WTC11 (cell line): ENCODE data around the gene FABP3. TPM values are rescaled to one million over a fixed set of nuclear protein-coding genes. Genes with fewer than 3 reads are reported as not detected.
A peak's percentile ranks its signal among the peaks of the same experiment; 100 is the strongest.

Experiments
- ATAC-seq: fragments of 200-7000 bp; cut with Tn5 transposase; 2 replicates; pipeline ENCODE4 v1.10.0; 2021; ENCODE audit warnings: mild to moderate bottlenecking, moderate library complexity
- CTCF ChIA-PET: fragments of 300-600 bp; sonication (Branson Sonifier 250); formaldehyde crosslinking; loops from one replicate; lab custom pipeline; 2021; ENCODE audit warnings: antibody characterized with exemption; lab: Charles Lee
- POLR2A ChIA-PET: fragments of 350-600 bp; sonication (Branson Sonifier 250); formaldehyde crosslinking; loops from one replicate; lab custom pipeline; 2021; ENCODE audit warnings: antibody characterized with exemption; lab: Charles Lee
- DNase-seq: peaks from one replicate; pipeline ENCODE4 v3.0.0; 2021; ENCODE audit warnings: low spot score
- H3K27ac Mint-ChIP-seq: 2 replicates; pipeline ENCODE4 v1.8.0; 2021; ENCODE audit warnings: mixed read lengths
- H3K27me3 Mint-ChIP-seq: 2 replicates; pipeline ENCODE4 v1.8.0; 2021; ENCODE audit warnings: low read depth, mild to moderate bottlenecking, moderate library complexity, mixed read lengths
- H3K36me3 Mint-ChIP-seq: 2 replicates; pipeline ENCODE4 v1.8.0; 2021; ENCODE audit warnings: mixed read lengths
- H3K4me1 Mint-ChIP-seq: 2 replicates; pipeline ENCODE4 v1.8.0; 2022; ENCODE audit warnings: mixed read lengths
- H3K4me3 Mint-ChIP-seq: 2 replicates; pipeline ENCODE4 v1.8.0; 2021; ENCODE audit warnings: mild to moderate bottlenecking, moderate library complexity, mixed read lengths
- H3K9me3 Mint-ChIP-seq: 2 replicates; pipeline ENCODE4 v1.8.0; 2021; ENCODE audit warnings: mixed read lengths
- ATF1 ChIP-seq: sonication (generic); formaldehyde crosslinking; IDR thresholded peaks from 2 replicates; pipeline ENCODE4 v1.8.1; 2023; ENCODE audit warnings: mild to moderate bottlenecking, moderate library complexity, missing genetic modification reagents
- ATF2 ChIP-seq: sonication (generic); formaldehyde crosslinking; IDR thresholded peaks from 2 replicates; pipeline ENCODE4 v1.8.1; 2022; ENCODE audit warnings: low read depth, missing genetic modification reagents, borderline replicate concordance
- CDX4 ChIP-seq: fragments of 250-450 bp; sonication (Bioruptor Pico); IDR thresholded peaks from 2 replicates; pipeline ENCODE4 v1.9.0; 2021; ENCODE audit warnings: moderate library complexity, mild to moderate bottlenecking, inconsistent platforms, borderline replicate concordance
- E2F5 ChIP-seq: sonication (generic); formaldehyde crosslinking; IDR thresholded peaks from 2 replicates; pipeline ENCODE4 v1.8.1; 2022; ENCODE audit warnings: mild to moderate bottlenecking, moderate library complexity, missing genetic modification reagents
- EMX1 ChIP-seq: fragments of 250-450 bp; sonication (Bioruptor Pico); IDR thresholded peaks from 2 replicates; pipeline ENCODE4 v1.8.0; 2021; ENCODE audit warnings: mild to moderate bottlenecking
- FOXK1 ChIP-seq: sonication (generic); formaldehyde crosslinking; IDR thresholded peaks from 2 replicates; pipeline ENCODE4 v1.8.0; 2022; ENCODE audit warnings: mild to moderate bottlenecking, moderate library complexity, missing genetic modification reagents
- HMGA2 ChIP-seq: fragments of 250-450 bp; sonication (Bioruptor Pico); IDR thresholded peaks from 2 replicates; pipeline ENCODE4 v1.4.0; 2021; ENCODE audit warnings: mild to moderate bottlenecking, moderate library complexity
- SMAD4 ChIP-seq: sonication (generic); formaldehyde crosslinking; IDR thresholded peaks from 2 replicates; pipeline ENCODE4 v1.8.0; 2022; ENCODE audit warnings: mild to moderate bottlenecking, missing genetic modification reagents
- ZNF138 ChIP-seq: sonication (generic); formaldehyde crosslinking; conservative IDR thresholded peaks from 2 replicates; pipeline ENCODE4 v1.8.1; 2022; ENCODE audit warnings: mild to moderate bottlenecking, moderate library complexity, missing genetic modification reagents
- ZNF396 ChIP-seq: fragments of 250-450 bp; sonication (Bioruptor Pico); IDR thresholded peaks from 2 replicates; pipeline ENCODE4 v1.8.0; 2021; ENCODE audit warnings: mild to moderate bottlenecking, moderate library complexity, borderline replicate concordance
- ZNF532 ChIP-seq: fragments of 250-450 bp; sonication (Bioruptor Pico); IDR thresholded peaks from 2 replicates; pipeline ENCODE4 v1.9.0; 2021; ENCODE audit warnings: mild to moderate bottlenecking, borderline replicate concordance
- total RNA-seq: library from RNA; stranded (reverse); gene quantifications from 3 replicates; pipeline ENCODE4 v1.2.3, GENCODE V29; 2021
- TF ChIP-seq, protein P1 (sequence below): sonication (generic); formaldehyde crosslinking; IDR thresholded peaks from 2 replicates; pipeline ENCODE4 v1.8.0; 2023; ENCODE audit warnings: missing genetic modification reagents, mild to moderate bottlenecking, borderline replicate concordance

The FABP3 gene
- total RNA-seq, 1 experiment from 2014 or later, result 25.0 TPM

DNA sequence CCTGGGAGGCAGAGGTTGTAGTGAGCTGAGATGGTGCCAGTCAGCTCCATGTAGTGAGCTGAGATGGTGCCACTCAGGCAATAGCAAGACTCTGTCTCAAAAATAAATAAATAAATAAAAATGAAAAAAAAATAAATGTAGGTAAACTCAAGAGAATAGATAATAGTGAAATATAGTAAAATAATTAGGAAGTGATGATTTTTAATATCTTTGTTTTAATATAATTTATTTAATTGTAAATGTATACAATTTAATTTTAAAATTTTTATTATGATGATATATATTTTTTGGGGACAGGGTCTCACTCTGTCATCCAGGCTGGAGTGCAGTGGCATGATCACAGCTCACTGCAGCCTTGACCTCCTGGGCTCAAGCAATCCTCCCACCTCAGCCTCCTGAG, 20.6 kb upstream of the FABP3 start:
- no peak overlapping the region for H3K4me3 Mint-ChIP-seq
- no peaks in the 10 kb centered on the region for H3K9me3 Mint-ChIP-seq
- ChIA-PET CTCF (interaction anchor here (2.8 to 6.3 kb wide), 3 partner anchors 9 to 26 kb away, joined by 27 to 225 read pairs (median 85); partner anchors contain the start of gene FABP3), POLR2A (interaction anchor here (0.5 to 1.9 kb wide), 2 partner anchors 21 to 38 kb away, joined by 3 to 8 read pairs; no protein-coding TSS in a partner anchor)
- no peaks in the 10 kb centered on the region for H3K36me3 Mint-ChIP-seq
- H3K4me1 Mint-ChIP-seq, result peaks cover 19% of the 10 kb centered on the region
- no peak for ATAC-seq
- H3K27me3 Mint-ChIP-seq, result peaks cover 9% of the 10 kb centered on the region
- no peak for DNase-seq
- no peak overlapping the region for H3K27ac Mint-ChIP-seq
- TF ChIP-seq HMGA2 (CRISPR knock-in tag) (peak; percentile 95), ZNF396 (CRISPR knock-in tag) (no peak)

GRCh38 chr1:31390071-31390470, 17.2 kb upstream of the FABP3 start:
- Mint-ChIP-seq H3K9me3 (no peaks in the 10 kb centered on the region), H3K4me3 (no peak overlapping the region), H3K36me3 (no peaks in the 10 kb centered on the region), H3K4me1 (peaks cover 10% of the 10 kb centered on the region), H3K27ac (no peak overlapping the region), H3K27me3 (peaks cover under 1% of the 10 kb centered on the region; the same call in 1 of the 2 replicates)
- CTCF ChIA-PET, result interaction anchor here (0.7 to 2.2 kb wide), 4 partner anchors 11 to 209 kb away, joined by 3 to 14 read pairs (median 4); no protein-coding TSS in a partner anchor
- ATAC-seq (no peak; the same call in 1 of the 2 replicates), DNase-seq (no peak)
- POLR2A ChIA-PET, result interaction anchor here (1.3 kb wide), 1 partner anchor 16 kb away, joined by 6 read pairs; no protein-coding TSS in a partner anchor
- TF ChIP-seq E2F5 (no peak), ZNF532 (CRISPR knock-in tag) (no peak), EMX1 (CRISPR knock-in tag) (no peak), ATF1 (CRISPR knock-in tag) (no peak), CDX4 (CRISPR knock-in tag) (no peak), FOXK1 (CRISPR knock-in tag) (no peak), SMAD4 (CRISPR knock-in tag) (no peak), ZNF138 (CRISPR knock-in tag) (no peak), ATF2 (CRISPR knock-in tag) (no peak)
- TF ChIP-seq, protein P1, sequence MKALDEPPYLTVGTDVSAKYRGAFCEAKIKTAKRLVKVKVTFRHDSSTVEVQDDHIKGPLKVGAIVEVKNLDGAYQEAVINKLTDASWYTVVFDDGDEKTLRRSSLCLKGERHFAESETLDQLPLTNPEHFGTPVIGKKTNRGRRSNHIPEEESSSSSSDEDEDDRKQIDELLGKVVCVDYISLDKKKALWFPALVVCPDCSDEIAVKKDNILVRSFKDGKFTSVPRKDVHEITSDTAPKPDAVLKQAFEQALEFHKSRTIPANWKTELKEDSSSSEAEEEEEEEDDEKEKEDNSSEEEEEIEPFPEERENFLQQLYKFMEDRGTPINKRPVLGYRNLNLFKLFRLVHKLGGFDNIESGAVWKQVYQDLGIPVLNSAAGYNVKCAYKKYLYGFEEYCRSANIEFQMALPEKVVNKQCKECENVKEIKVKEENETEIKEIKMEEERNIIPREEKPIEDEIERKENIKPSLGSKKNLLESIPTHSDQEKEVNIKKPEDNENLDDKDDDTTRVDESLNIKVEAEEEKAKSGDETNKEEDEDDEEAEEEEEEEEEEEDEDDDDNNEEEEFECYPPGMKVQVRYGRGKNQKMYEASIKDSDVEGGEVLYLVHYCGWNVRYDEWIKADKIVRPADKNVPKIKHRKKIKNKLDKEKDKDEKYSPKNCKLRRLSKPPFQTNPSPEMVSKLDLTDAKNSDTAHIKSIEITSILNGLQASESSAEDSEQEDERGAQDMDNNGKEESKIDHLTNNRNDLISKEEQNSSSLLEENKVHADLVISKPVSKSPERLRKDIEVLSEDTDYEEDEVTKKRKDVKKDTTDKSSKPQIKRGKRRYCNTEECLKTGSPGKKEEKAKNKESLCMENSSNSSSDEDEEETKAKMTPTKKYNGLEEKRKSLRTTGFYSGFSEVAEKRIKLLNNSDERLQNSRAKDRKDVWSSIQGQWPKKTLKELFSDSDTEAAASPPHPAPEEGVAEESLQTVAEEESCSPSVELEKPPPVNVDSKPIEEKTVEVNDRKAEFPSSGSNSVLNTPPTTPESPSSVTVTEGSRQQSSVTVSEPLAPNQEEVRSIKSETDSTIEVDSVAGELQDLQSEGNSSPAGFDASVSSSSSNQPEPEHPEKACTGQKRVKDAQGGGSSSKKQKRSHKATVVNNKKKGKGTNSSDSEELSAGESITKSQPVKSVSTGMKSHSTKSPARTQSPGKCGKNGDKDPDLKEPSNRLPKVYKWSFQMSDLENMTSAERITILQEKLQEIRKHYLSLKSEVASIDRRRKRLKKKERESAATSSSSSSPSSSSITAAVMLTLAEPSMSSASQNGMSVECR (CRISPR knock-in tag), result no peak
